DOHH2 (cell line): ENCODE data around the gene AXIN1.

Experiments
- CTCF ChIP-seq: fragments of 200-600 bp; sonication (generic); IDR thresholded peaks from one replicate; pipeline ENCODE4 v1.5.1; 2014; ENCODE audit warnings: antibody characterized with exemption, mild to moderate bottlenecking, low read depth, low read length; ENCODE audit not compliant: poor library complexity, severe bottlenecking
- EZH2phosphoT487 ChIP-seq: fragments of 200-600 bp; sonication (generic); IDR thresholded peaks from 2 replicates; pipeline ENCODE4 v1.6.1; 2017; ENCODE audit warnings: borderline replicate concordance, mild to moderate bottlenecking, antibody characterized with exemption, low read length, moderate library complexity, mixed read lengths

- no peak for TF ChIP-seq CTCF
- TF ChIP-seq EZH2phosphoT487: no peak
These were observed 15.1 kb downstream of the AXIN1 start for GRCh38 chr16:337437-337836.
